ENCODE data around the gene TPPP.
"Not testable (repeated sequence)": the region's sequence is repeated elsewhere in the genome, so short reads cannot be mapped to it uniquely, and the experiment has no call there.

The TPPP gene

DNA sequence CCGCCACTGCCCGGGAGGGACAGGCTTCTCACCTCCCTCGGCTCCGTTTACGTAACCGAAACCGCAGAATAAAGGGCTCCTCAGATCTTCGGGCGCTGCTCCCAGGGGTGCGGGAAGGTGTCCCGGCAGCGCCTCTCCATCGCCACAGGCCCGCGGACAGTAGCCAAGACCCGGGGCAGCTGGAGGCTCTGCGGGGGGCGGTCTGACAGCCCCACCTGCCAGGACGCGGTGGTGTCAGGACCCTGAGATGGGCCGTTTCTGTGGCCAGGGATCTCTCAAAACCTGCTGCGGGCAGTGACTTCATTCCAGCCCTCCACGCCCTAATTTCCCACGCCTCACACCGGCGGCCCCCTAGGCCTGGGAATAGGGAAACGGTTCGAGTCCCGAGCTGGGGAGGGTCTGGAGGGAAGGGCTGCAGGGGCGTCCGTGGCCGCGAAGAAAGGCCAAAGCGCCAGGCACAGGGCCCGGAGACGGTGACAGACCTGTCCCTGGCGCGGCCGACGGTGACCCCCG lies 567 bp downstream of the TPPP start:
- DNase-seq, result peak in 1 of 2 donors; percentile 44

DNA sequence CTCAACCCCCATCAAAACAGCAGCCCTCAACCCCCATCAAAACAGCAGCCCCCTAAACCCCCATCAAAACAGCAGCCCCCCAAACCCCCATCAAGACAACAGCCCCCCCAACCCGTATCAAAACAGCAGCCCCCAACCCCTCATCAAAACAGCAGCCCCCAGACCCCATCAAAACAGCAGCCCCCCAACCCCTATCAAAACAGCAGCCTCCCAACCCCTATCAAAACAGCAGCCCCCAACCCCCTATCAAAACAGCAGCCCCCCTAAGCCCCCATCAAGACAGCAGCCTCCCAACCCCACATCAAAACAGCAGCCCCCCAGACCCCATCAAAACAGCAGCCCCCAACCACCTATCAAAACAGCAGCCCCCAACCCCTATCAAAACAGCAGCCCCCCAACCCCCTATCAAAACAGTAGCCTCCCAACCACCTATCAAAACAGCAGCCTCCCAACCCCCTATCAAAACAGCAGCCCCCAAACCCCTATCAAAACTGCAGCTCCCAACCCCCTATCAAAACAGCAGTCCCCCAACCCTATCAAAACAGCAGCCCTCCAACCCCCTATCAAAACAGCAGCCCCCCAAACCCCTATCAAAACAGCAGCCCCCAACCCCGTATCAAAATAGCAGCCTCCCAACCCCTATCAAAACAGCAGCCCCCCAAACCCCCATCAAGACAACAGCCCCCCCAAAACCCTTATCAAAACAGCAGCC lies 1.2 kb downstream of the TPPP start:
- DNase-seq, result no peak

DNA sequence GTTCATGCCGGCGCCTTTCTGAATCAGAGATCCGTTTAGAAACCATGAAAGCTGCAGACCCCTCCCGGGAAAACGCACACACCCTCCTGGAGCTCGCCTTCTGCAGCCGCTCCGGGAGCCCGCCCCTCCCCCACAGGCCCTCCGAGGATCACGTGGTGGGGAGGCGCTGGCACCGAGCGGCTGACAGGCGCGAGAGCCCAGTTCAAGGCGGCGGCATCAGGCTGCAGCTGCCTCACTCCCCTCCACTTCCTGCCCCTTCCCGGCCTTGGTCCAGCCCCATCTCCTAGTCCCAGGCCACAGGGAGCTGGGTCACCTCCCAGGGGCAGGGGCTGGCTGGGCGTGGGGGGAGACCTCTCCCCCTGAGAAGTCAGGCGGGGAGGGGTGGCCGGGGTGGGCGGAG lies 2.1 kb downstream of the TPPP start:
- DNase-seq, result not testable (repeated sequence)

- not testable (repeated sequence) for DNase-seq
Observed at GRCh38 chr5:690293-690692, 2.9 kb downstream of the TPPP start.

DNA sequence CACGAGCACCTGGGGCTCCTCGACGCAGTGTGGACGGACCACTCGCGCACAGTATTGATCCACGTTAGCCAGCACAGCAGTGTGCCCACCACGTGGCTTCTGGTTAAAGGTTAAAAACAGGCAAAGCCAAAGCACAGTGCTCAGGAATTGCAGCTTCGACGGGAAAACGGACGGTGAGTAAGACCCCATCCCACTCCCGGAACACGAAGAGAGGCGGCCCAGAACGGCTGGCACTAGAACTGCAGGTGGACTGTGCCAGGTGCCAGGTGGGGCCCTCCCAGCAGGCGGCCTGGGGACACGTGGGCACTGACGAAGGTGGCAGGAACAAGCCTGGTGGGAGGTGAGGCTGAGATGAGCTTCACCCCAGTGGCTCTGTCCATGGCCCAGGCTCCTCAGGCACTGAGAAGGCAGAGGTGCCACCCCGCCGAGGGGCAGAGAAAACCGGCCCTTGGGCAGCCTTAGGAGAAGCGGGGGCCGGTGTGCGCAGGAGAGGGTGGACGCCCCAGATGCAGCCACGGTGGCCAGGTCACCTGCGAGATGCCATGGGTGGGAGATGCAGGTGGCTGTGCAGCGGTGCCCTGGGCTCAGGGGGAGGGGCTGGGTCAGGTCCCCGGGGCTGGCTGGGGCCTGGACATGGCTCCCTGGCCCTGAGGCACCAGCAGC lies 4.7 kb downstream of the TPPP start:
- DNase-seq, result not testable (repeated sequence)

DNA sequence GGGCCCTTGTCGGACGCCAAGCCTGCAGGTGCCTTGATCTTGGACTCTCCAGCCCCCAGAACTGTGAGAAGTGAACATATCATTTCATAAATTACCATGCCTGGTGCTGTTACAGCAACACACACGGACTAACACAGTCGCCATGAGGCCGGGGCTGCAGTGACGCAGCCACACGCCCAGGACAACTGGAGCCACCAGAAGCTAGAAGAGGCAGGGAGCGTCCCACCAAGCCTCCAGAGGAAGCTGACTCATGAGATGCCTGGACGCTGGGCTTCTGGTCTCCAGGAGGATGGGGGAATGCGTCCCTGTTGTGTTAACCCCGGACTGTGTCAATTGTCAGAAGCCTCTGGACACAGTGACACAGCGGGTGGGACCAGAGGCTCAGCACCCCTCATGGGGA lies 6.2 kb downstream of the TPPP start:
- DNase-seq, result not testable (repeated sequence)

GRCh38 chr5:686172-686523 lies 7.0 kb downstream of the TPPP start:
- not testable (repeated sequence) for DNase-seq

GRCh38 chr5:685262-686171 lies 7.6 kb downstream of the TPPP start:
- no peak for DNase-seq

- no peak for DNase-seq
Observed at GRCh38 chr5:684751-685216, 8.4 kb downstream of the TPPP start.

DNA sequence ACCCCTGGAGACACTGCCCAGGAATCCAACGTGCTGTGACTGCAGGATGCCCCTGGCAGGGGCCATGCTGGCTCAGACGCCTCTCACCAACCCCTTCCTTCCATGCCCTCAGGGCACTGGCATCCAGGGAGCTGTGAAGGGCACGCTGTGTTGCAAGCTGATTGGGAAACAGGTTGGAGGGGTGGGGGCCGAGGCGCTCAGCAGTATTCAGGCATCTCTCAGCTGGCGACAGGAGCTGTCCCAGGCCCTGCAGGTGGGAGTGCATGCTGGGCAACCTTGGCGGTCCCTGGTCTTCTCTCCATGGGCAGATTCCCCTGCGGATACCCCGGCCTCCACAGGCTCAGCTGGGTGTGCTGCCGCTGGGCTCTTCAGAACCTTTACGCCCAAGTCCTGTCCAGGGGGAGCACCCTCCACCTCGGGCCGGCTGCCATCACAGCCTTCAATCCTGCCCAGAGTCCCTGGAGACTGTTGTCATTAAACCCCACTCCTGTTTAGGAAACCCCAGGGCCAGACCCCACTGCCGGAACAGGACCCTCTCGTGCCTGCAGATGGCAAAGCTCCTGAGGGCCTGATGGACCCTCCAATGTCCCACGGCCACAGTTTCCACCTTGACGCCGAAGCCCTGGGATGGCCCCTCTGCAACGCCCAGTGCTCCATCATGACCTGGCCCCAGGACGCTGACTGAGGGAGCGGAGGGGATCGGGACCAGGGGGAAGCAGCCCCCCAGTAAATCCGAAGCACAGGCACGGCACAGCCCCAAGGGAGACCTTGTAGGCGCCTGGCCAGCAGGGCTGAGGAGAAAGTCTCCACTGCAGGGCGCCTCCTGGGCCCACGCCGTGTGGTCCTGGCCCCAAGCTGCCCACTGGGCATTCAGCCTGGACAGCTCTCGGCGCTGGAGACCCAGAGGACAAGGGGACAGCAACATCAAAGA lies 9.3 kb downstream of the TPPP start:
- DNase-seq, result no peak

DNA sequence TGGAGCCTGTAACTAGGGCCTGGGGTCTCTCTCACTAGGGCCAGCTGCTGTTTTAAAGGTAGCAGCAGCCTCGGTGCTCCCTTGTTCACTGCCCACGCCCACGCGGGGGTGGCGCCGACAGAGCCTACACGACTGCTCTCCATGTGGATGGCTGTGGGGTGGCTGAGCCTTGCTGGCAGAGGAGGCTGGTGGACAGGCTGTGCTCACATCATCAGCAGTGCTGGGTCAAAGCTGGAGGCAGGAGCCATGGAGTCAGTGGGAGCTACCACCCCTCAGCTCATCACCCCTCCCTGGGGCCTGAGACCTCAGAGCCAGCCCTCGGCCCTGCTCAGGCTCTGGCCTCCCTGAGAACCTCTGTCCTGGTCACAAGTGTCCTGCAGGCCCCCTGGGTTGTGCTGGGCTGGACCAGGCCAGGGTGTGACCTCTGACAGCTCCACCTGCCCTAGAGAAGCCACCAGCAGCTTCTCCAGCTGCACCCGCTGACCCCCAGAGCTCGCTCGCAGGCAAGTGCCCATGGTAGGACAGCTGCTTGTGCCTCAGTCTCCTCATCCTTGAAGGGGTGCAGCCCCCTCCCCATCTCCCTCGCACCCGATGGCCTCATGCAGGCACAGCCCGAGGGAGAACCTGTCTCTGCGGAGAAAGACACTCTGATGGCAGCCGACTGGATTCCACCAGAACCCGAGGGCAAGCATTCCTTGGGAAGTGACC lies 10.3 kb downstream of the TPPP start:
- not testable (repeated sequence) for DNase-seq

DNA sequence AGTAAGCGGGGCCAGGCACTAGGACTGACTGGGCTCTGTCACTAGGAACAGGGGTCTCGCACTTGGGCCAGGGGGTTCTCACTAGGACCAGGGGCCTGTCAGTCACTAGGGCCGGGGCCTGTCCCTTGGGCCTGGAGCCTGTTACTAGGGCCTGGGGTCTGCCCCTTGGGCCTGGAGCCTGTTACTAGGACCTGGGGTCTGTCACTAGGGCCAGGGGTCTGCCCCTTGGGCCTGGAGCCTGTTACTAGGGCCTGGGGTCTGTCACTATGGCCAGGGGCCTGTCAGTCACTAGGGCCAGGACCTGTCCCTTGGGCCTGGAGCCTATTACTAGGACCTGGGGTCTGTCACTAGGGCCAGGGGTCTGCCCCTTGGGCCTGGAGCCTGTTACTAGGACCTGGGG lies 10.9 kb downstream of the TPPP start:
- not testable (repeated sequence) for DNase-seq

- not testable (repeated sequence) for DNase-seq
Observed at GRCh38 chr5:681317-682191, 11.6 kb downstream of the TPPP start.

- DNase-seq, result not testable (repeated sequence)
Observed at GRCh38 chr5:680836-681235, 12.3 kb downstream of the TPPP start.

GRCh38 chr5:680118-680795 lies 12.9 kb downstream of the TPPP start:
- not testable (repeated sequence) for DNase-seq

DNA sequence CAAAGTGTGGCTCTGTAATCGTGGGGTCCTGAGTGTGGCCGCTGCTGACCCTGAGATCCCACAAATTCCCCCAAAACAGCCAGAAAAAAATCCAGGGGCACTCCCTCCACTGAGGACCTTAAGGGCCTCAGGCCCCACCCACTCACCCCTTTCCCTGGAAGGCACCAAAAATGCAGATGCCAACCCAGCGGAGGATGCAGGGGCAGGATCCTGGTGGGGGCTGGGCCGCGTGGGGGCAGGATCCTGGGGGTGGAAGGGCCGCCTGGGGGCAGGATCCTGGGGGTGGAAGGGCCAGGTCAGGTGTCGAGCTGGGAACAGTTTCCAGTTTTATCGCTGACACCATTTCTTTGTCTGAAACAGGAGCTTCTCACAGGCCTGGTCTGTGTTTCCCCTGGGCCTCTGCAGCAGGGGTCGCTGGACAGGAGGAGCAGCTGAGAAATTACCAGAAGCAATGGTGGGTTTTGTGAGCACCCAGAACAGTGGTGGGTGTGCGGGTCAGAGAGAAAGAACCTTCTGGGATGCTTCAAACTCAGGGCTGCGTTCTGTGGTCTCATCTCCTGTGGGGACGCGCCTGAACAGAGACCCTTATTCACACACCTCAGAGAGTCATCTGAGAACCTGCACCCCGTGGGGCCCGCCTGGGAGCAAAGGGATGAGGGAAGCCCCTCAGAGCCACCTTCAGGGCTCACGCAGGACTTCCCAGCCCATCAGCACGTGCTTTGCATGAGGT lies 13.8 kb downstream of the TPPP start:
- DNase-seq, result not testable (repeated sequence)

DNA sequence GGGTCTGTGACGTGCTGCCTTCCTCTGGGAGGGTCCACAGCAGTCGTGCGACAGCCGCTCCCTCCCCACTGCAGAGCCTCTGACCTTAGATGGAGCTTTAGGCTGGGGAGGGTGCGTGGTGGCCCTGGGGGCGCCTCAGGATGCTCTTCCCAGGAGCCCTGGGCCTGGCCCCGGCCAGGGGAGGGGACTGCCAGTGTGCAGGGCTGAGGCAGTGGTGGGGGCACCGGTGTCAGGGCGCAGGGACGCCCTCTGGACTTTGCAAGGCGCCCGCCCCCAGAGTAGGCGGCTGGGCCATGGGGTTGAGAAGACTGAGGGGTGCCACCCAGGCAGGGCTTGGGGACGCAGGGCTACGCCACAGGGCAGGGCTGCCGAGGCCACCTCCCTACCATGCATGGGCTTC lies 14.6 kb downstream of the TPPP start:
- not testable (repeated sequence) for DNase-seq

DNA sequence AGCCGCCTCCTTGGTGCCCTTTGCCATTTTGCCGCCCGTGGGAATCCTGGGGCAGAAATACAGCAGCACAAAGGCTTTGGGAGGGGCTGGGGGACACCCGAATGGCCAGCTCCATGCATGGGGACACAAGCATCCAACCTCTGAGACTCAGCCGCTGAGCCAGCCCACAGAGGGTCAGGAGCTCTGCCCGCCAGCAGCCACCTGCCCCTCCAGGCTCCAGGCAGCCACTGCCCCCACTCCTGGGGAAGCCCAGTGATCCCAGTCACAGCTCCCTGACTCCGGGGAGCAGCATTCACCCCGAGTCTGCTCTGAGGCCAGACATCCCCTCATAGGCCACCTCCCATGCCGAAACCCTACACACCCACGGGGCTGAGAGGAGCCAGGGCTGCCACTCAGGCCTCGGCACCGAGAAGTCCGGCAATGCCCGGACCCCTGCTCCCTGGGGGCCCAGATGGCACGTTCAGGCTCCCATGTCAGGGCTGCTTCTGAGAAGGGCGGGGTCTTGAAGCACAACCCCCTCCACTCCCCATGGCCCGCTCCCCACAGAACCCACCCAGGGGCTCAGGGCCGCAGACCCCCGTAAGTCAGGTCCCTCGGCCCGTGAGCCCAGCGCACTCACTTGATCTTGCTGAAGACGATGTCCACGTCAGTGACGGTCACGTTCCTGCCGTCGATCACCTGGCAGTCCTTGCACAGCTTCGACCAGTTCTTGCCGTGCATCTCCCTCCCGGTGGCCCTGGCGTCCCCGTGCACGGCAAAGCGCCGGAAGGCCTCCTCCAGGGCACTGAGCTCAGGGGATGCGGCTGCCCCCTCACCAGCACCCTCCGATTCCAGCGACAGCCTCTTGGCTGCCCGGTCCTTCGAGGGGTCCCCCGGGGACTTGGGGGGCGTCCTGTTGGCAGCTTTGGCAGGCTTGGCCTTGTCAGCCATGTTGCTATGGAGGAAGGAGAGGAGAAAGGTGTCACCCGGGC lies 15.7 kb downstream of the TPPP start:
- no peak for DNase-seq
